Activated T-cell treated with anti-CD3 and anti-CD28 coated beads, Interleukin-2, amount 50 U/mL, for 48 hours (primary cell): ENCODE results near the gene SP8.

Experiments used
- DNase-seq, 2 experiments: peaks; one replicate each; pipeline ENCODE4 v3.0.0-alpha.2; 2020

Gene SP8

GRCh38 chr7:20793694-20794394 lies 7.2 kb upstream of the SP8 start:
- DNase-seq = no peak

GRCh38 chr7:20793248-20793647 lies 6.6 kb upstream of the SP8 start:
- DNase-seq = no peak

- DNase-seq = no peak
Observed at GRCh38 chr7:20791538-20792434, 5.1 kb upstream of the SP8 start.

GRCh38 chr7:20790375-20790774 lies 3.7 kb upstream of the SP8 start:
- no peak for DNase-seq

GRCh38 chr7:20788420-20788990 lies 1.8 kb upstream of the SP8 start:
- no peak for DNase-seq

GRCh38 chr7:20787660-20788419 lies 1.2 kb upstream of the SP8 start:
- DNase-seq = no peak

- no peak for DNase-seq
Observed at GRCh38 chr7:20786421-20786778, 286 bp downstream of the SP8 start.

GRCh38 chr7:20786049-20786412 lies 655 bp downstream of the SP8 start:
- peak in 1 of 2 experiments; percentile 21 for DNase-seq

GRCh38 chr7:20785157-20786048 lies 1.3 kb downstream of the SP8 start:
- peak in 1 of 2 experiments; percentile 27 for DNase-seq

GRCh38 chr7:20784388-20785156 lies 2.1 kb downstream of the SP8 start:
- peak; percentile 40 to 48 for DNase-seq

- DNase-seq = peak; percentile 24 to 44
Observed at GRCh38 chr7:20783700-20784387, 2.8 kb downstream of the SP8 start.

- no peak for DNase-seq
Observed at GRCh38 chr7:20783125-20783699, 3.5 kb downstream of the SP8 start.

GRCh38 chr7:20779041-20779440 lies 7.6 kb downstream of the SP8 start:
- no peak for DNase-seq

GRCh38 chr7:20778063-20778721 lies 8.5 kb downstream of the SP8 start:
- DNase-seq = peak in 1 of 2 experiments; percentile 51

- DNase-seq = no peak
Observed at GRCh38 chr7:20777377-20778062, 9.2 kb downstream of the SP8 start.

- no peak for DNase-seq
Observed at GRCh38 chr7:20776942-20777341, 9.7 kb downstream of the SP8 start.

- no peak for DNase-seq
Observed at GRCh38 chr7:20776214-20776911, 10.3 kb downstream of the SP8 start.

- DNase-seq = no peak
Observed at GRCh38 chr7:20754001-20754400, 32.7 kb downstream of the SP8 start.
